Esophagus squamous epithelium (tissue), 4 donors: ENCODE results near the gene PBRM1.

Experiments
- CTCF ChIP-seq, 6 experiments: fragments of 450-650 bp in 4 of 6; fragments of 200-600 bp in 2 of 6; sonication (generic) in 2 of 6; IDR thresholded peaks; one replicate each; pipeline ENCODE4 v1.5.1; 2016 to 2019; ENCODE audit warnings: antibody characterized with exemption in 6 of 6, mild to moderate bottlenecking in 4 of 6, moderate library complexity in 4 of 6
- POLR2A ChIP-seq, 4 donors: fragments of 450-650 bp; IDR thresholded peaks; one replicate each; pipeline ENCODE4 v1.6.1; 2017; ENCODE audit warnings: antibody characterized with exemption in 4 of 4, mild to moderate bottlenecking in 4 of 4, moderate library complexity in 3 of 4

- TF ChIP-seq CTCF (IDR thresholded peaks at IDR 0.05): no peak
- no peak for TF ChIP-seq POLR2A (IDR thresholded peaks at IDR 0.05)
These were observed 124.5 kb downstream of the PBRM1 start for GRCh38 chr3:52561028-52561747.
